HG03039 (cell line): ENCODE data around the gene MS4A4A.
"Not testable (repeated sequence)": the region's sequence is repeated elsewhere in the genome, so short reads cannot be mapped to it uniquely, and the experiment has no call there.

ENCODE experiments used
- ATAC-seq: cut with Tn5 transposase; IDR thresholded peaks from one replicate; pipeline ENCODE4 v1.9.1; 2021; ENCODE audit warnings: mild to moderate bottlenecking, moderate library complexity; ENCODE audit not compliant: unreplicated experiment

Gene MS4A4A

GRCh38 chr11:60301178-60301577 lies 20.7 kb downstream of the MS4A4A start:
- ATAC-seq, result no peak

GRCh38 chr11:60301884-60302283 lies 21.4 kb downstream of the MS4A4A start:
- not testable (repeated sequence) for ATAC-seq

GRCh38 chr11:60303661-60304060 lies 23.2 kb downstream of the MS4A4A start:
- ATAC-seq, result no peak

- ATAC-seq, result no peak
Observed at GRCh38 chr11:60305906-60306619, 25.6 kb downstream of the MS4A4A start.

- no peak for ATAC-seq
Observed at GRCh38 chr11:60307507-60308195, 27.2 kb downstream of the MS4A4A start.

- peak; percentile 74 for ATAC-seq
Observed at GRCh38 chr11:60310407-60310998, 30.0 kb downstream of the MS4A4A start.

GRCh38 chr11:60314635-60315321 lies 34.3 kb downstream of the MS4A4A start:
- ATAC-seq, result no peak

GRCh38 chr11:60315871-60316270 lies 35.4 kb downstream of the MS4A4A start:
- no peak for ATAC-seq

- ATAC-seq, result no peak
Observed at GRCh38 chr11:60316317-60316716, 35.9 kb downstream of the MS4A4A start.

GRCh38 chr11:60318726-60319125 lies 38.3 kb downstream of the MS4A4A start:
- no peak for ATAC-seq

GRCh38 chr11:60321051-60321450 lies 40.6 kb downstream of the MS4A4A start:
- ATAC-seq, result no peak

- no peak for ATAC-seq
Observed at GRCh38 chr11:60326955-60327354, 46.5 kb downstream of the MS4A4A start, which contains the start of gene MS4A6E. Gene MS4A6E, plus strand, starts transcription at chr11:60327255. Its CDS starts 7,641 bp downstream, at chr11:60334896.

- no peak for ATAC-seq
Observed at GRCh38 chr11:60328460-60328859, 48.0 kb downstream of the MS4A4A start.

- ATAC-seq, result no peak
Observed at GRCh38 chr11:60332846-60333245, 52.4 kb downstream of the MS4A4A start.

- peak; percentile 55 for ATAC-seq
Observed at GRCh38 chr11:60334005-60334620, 53.6 kb downstream of the MS4A4A start.

- no peak for ATAC-seq
Observed at GRCh38 chr11:60336767-60337391, 56.4 kb downstream of the MS4A4A start.

GRCh38 chr11:60338053-60338452 lies 57.6 kb downstream of the MS4A4A start:
- ATAC-seq, result no peak

- ATAC-seq, result no peak
Observed at GRCh38 chr11:60339356-60339755, 58.9 kb downstream of the MS4A4A start.

GRCh38 chr11:60343094-60343704 lies 62.7 kb downstream of the MS4A4A start:
- ATAC-seq, result no peak

GRCh38 chr11:60344146-60344545 lies 63.7 kb downstream of the MS4A4A start:
- ATAC-seq, result no peak
